ENCODE data around the gene TMEM171. TPM values are rescaled to one million over a fixed set of nuclear protein-coding genes. Genes with fewer than 3 reads are reported as not detected.

Gene TMEM171
- total RNA-seq, 1 donor from 2014 or later, result not detected

GRCh38 chr5:73110190-73110589 lies 10.2 kb upstream of the TMEM171 start:
- peaks cover 11% of the 10 kb centered on the region for H3K9me3 Mint-ChIP-seq
- H3K27ac ChIP-seq, result no peak overlapping the region
- H3K9ac ChIP-seq, result no peak overlapping the region
- TF ChIP-seq EZH2 (IDR thresholded peaks at IDR 0.05) (no peak), EZH2phosphoT487 (IDR thresholded peaks at IDR 0.05) (no peak)
- TF ChIP-seq, protein P1, sequence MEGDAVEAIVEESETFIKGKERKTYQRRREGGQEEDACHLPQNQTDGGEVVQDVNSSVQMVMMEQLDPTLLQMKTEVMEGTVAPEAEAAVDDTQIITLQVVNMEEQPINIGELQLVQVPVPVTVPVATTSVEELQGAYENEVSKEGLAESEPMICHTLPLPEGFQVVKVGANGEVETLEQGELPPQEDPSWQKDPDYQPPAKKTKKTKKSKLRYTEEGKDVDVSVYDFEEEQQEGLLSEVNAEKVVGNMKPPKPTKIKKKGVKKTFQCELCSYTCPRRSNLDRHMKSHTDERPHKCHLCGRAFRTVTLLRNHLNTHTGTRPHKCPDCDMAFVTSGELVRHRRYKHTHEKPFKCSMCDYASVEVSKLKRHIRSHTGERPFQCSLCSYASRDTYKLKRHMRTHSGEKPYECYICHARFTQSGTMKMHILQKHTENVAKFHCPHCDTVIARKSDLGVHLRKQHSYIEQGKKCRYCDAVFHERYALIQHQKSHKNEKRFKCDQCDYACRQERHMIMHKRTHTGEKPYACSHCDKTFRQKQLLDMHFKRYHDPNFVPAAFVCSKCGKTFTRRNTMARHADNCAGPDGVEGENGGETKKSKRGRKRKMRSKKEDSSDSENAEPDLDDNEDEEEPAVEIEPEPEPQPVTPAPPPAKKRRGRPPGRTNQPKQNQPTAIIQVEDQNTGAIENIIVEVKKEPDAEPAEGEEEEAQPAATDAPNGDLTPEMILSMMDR (IDR thresholded peaks at IDR 0.05), result no peak
- H3K36me3 Mint-ChIP-seq, result no peaks in the 10 kb centered on the region
- H3K4me1 ChIP-seq, result no peaks in the 10 kb centered on the region
- H4K20me1 ChIP-seq (ENCODE audit: low read depth), result no peaks in the 10 kb centered on the region
- H3K79me2 ChIP-seq (ENCODE audit: low read depth), result no peaks in the 10 kb centered on the region
- DNase-seq (ENCODE audit: low spot score), result no peak
- H3K4me3 ChIP-seq, result no peak overlapping the region
- H3K9me3 ChIP-seq (ENCODE audit: low read depth), result no peaks in the 10 kb centered on the region
- no peaks in the 10 kb centered on the region for H3K4me1 Mint-ChIP-seq
- no peak overlapping the region for H3K27ac Mint-ChIP-seq
- no peak overlapping the region for H3K4me3 Mint-ChIP-seq
- no peaks in the 10 kb centered on the region for H3K36me3 ChIP-seq
- H3K27me3 Mint-ChIP-seq (ENCODE audit: insufficient read depth, low read depth), result peaks cover 5% of the 10 kb centered on the region
- no peak overlapping the region for H2AFZ ChIP-seq (replicated peaks)
- no peaks in the 10 kb centered on the region for H3F3A ChIP-seq (ENCODE audit: low read depth)
- H3K27me3 ChIP-seq, result no peaks in the 10 kb centered on the region
- no peak overlapping the region for H3K4me2 ChIP-seq

GRCh38 chr5:73111536-73111935 lies 8.8 kb upstream of the TMEM171 start:
- H3K79me2 ChIP-seq (ENCODE audit: low read depth), result no peaks in the 10 kb centered on the region
- H3K27ac ChIP-seq, result no peak overlapping the region
- no peaks in the 10 kb centered on the region for H3F3A ChIP-seq (ENCODE audit: low read depth)
- no peak overlapping the region for H2AFZ ChIP-seq (replicated peaks)
- no peaks in the 10 kb centered on the region for H3K9me3 ChIP-seq (ENCODE audit: low read depth)
- Mint-ChIP-seq H3K4me1 (no peaks in the 10 kb centered on the region), H3K4me3 (no peak overlapping the region), H3K9me3 (peaks cover 11% of the 10 kb centered on the region), H3K27ac (no peak overlapping the region), H3K36me3 (no peaks in the 10 kb centered on the region), H3K27me3 (ENCODE audit: insufficient read depth, low read depth) (peaks cover 5% of the 10 kb centered on the region)
- no peaks in the 10 kb centered on the region for H4K20me1 ChIP-seq (ENCODE audit: low read depth)
- TF ChIP-seq EZH2phosphoT487 (IDR thresholded peaks at IDR 0.05) (no peak), EZH2 (IDR thresholded peaks at IDR 0.05) (no peak)
- TF ChIP-seq, protein P1 (IDR thresholded peaks at IDR 0.05), result no peak
- H3K4me3 ChIP-seq, result no peak overlapping the region
- H3K9ac ChIP-seq, result no peak overlapping the region
- H3K36me3 ChIP-seq, result no peaks in the 10 kb centered on the region
- peaks cover 7% of the 10 kb centered on the region for H3K27me3 ChIP-seq
- no peaks in the 10 kb centered on the region for H3K4me1 ChIP-seq
- no peak overlapping the region for H3K4me2 ChIP-seq
- no peak for DNase-seq (ENCODE audit: low spot score)

- H3K4me2 ChIP-seq, result no peak overlapping the region
- no peaks in the 10 kb centered on the region for H3K9me3 ChIP-seq (ENCODE audit: low read depth)
- no peaks in the 10 kb centered on the region for H4K20me1 ChIP-seq (ENCODE audit: low read depth)
- H3K27me3 ChIP-seq, result peaks cover 15% of the 10 kb centered on the region
- no peak overlapping the region for H3K27ac ChIP-seq
- Mint-ChIP-seq H3K4me3 (no peak overlapping the region), H3K9me3 (peaks cover 7% of the 10 kb centered on the region), H3K36me3 (no peaks in the 10 kb centered on the region), H3K4me1 (no peaks in the 10 kb centered on the region), H3K27me3 (ENCODE audit: insufficient read depth, low read depth) (peaks cover 8% of the 10 kb centered on the region), H3K27ac (no peak overlapping the region)
- H3F3A ChIP-seq (ENCODE audit: low read depth), result no peaks in the 10 kb centered on the region
- TF ChIP-seq, protein P1 (IDR thresholded peaks at IDR 0.05), result no peak
- TF ChIP-seq EZH2phosphoT487 (IDR thresholded peaks at IDR 0.05), result no peak
- TF ChIP-seq EZH2 (IDR thresholded peaks at IDR 0.05), result no peak
- H3K9ac ChIP-seq, result no peak overlapping the region
- no peak for DNase-seq (ENCODE audit: low spot score)
- H3K4me3 ChIP-seq, result no peak overlapping the region
- no peaks in the 10 kb centered on the region for H3K79me2 ChIP-seq (ENCODE audit: low read depth)
- H3K4me1 ChIP-seq, result no peaks in the 10 kb centered on the region
- no peaks in the 10 kb centered on the region for H3K36me3 ChIP-seq
- H2AFZ ChIP-seq (replicated peaks), result no peak overlapping the region
Measured at GRCh38 chr5:73112359-73112758, 8.0 kb upstream of the TMEM171 start.

Measured in neural progenitor cell (in vitro differentiated cells).